ENCODE measurements around the gene AASDHPPT.

GRCh38 chr11:106059617-106060016 lies 17.8 kb upstream of the AASDHPPT start:
- no peak for TF ChIP-seq EZH2 (IDR thresholded peaks at IDR 0.05)
- no peak for TF ChIP-seq POLR2AphosphoS5 (IDR thresholded peaks at IDR 0.05; ENCODE audit: borderline replicate concordance, low read depth, low read length)
